Omental fat pad (tissue), 4 donors: Measurements from ENCODE around the gene FES. TPM values are rescaled to one million over a fixed set of nuclear protein-coding genes. Genes with fewer than 3 reads are reported as not detected.
"Not testable (repeated sequence)": the region's sequence is repeated elsewhere in the genome, so short reads cannot be mapped to it uniquely, and the experiment has no call there.

ENCODE experiments used
- ATAC-seq: fragments of 150-250 bp; one replicate; pipeline ENCODE4 v1.9.1; 2016; ENCODE audit warnings: mild to moderate bottlenecking, moderate library complexity; ENCODE audit not compliant: low FRiP score
- DNase-seq: peaks from one replicate; pipeline ENCODE4 v3.0.0-alpha.2; 2019; ENCODE audit warnings: low spot score
- CTCF ChIP-seq, 3 donors: fragments of 450-650 bp; IDR thresholded peaks; one replicate each; pipeline ENCODE4 v1.5.1; 2016 to 2017; ENCODE audit warnings: antibody characterized with exemption in 3 of 3, mild to moderate bottlenecking in 3 of 3, moderate library complexity in 2 of 3
- total RNA-seq, 4 donors: library from RNA; depleted of rRNA; stranded (reverse); fragments of >200 nt; gene quantifications; one replicate each; pipeline ENCODE4 v1.1.0, GENCODE V29; 2016

FES gene
- total RNA-seq, 4 donors from 2014 or later: 57.0 to 146 (median 77.2) TPM

- no peak for DNase-seq
- ATAC-seq: no peak
- TF ChIP-seq CTCF (IDR thresholded peaks at IDR 0.05): no peak
These were observed 37.6 kb downstream of the FES start for GRCh38 chr15:90921887-90922286.

GRCh38 chr15:90922712-90923322 lies 38.5 kb downstream of the FES start:
- ATAC-seq: not testable (repeated sequence)

GRCh38 chr15:90924375-90924774 lies 40.1 kb downstream of the FES start:
- TF ChIP-seq CTCF (IDR thresholded peaks at IDR 0.05): no peak
- DNase-seq (no peak), ATAC-seq (no peak)

More at GRCh38 chr15:90922712-90923322, 38.5 kb downstream of the FES start:
- not testable (repeated sequence) for DNase-seq

GRCh38 chr15:90926766-90927165 lies 42.5 kb downstream of the FES start:
- ATAC-seq, DNase-seq: not testable (repeated sequence)

- not testable (repeated sequence) for DNase-seq, ATAC-seq
These were observed 43.8 kb downstream of the FES start for GRCh38 chr15:90928106-90928505.

GRCh38 chr15:90929246-90930019 lies 45.1 kb downstream of the FES start:
- no peak for TF ChIP-seq CTCF (IDR thresholded peaks at IDR 0.05)
- DNase-seq (no peak), ATAC-seq (no peak)

GRCh38 chr15:90930861-90931574 lies 46.7 kb downstream of the FES start:
- DNase-seq (no peak), ATAC-seq (no peak)
- TF ChIP-seq CTCF (IDR thresholded peaks at IDR 0.05): no peak

- TF ChIP-seq CTCF (IDR thresholded peaks at IDR 0.05): no peak
- DNase-seq (no peak), ATAC-seq (no peak)
These were observed 47.2 kb downstream of the FES start for GRCh38 chr15:90931575-90931827.
